GM10248 (cell line): ENCODE measurements around the gene SGCE.

Experiments
- CTCF ChIA-PET: fragments of 300-600 bp; sonication (Branson Sonifier 250); formaldehyde crosslinking; extraction: SDS; loops from one replicate; lab custom pipeline; 2021; ENCODE audit warnings: antibody characterized with exemption; lab: Yijun Ruan, JAX
- POLR2A ChIA-PET: fragments of 350-650 bp; sonication (Branson Sonifier 250); formaldehyde crosslinking; extraction: SDS; loops from one replicate; lab custom pipeline; 2020; ENCODE audit warnings: antibody characterized with exemption; lab: Yijun Ruan, JAX
- DNase-seq: peaks from one replicate; pipeline ENCODE4 v3.0.0; 2012; ENCODE audit errors: extremely low spot score
- TF ChIP-seq, protein P1 (sequence below): IDR thresholded peaks from 2 replicates; pipeline ENCODE4 v1.5.1; 2012; ENCODE audit warnings: mild to moderate bottlenecking, low read depth; ENCODE audit errors: extremely low read depth, missing control alignments, control extremely low read depth

Gene SGCE

DNA sequence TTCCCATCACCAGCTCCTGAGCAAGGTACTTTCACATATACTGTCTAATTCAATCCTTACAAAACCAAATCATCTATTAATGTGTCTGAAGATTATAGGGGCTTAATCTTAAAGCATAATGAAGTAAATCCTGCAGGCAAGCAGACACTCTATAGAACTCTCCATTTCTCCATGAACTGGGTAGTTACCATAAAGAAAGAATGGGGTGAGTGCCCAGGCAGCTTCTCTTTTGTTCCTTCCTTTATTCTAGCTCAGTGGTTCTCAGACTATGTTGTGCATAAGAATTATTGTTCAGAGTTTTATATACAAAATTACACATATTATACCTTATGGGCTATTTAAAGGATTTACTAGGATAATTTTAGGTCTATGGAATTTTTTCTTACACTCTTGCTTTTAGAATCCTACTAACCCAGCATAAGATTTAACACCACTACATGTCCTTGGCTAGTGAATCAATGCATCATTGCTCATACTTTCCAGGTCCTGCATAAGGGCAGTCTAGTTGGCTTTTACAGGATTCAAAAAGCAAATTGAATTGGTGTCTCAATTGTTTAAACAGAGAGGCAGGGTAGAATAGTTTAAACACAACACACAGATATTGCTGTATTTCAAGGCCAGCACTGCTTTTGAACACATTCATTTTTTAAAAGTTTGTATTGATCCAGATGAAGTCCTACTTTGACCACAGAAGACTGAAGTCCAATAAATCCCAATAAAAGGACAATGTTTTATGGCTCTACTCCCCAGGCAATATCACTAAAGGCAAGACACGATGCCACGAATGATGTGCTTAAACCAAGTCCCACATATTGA is 12.9 kb downstream of the SGCE start:
- ChIA-PET CTCF (interaction anchor here (0.9 to 2.9 kb wide), 6 partner anchors 10 to 37 kb away, joined by 3 to 14 read pairs (median 6); partner anchors contain the start of gene SGCE), POLR2A (no interaction called here)
- TF ChIP-seq, protein P1, sequence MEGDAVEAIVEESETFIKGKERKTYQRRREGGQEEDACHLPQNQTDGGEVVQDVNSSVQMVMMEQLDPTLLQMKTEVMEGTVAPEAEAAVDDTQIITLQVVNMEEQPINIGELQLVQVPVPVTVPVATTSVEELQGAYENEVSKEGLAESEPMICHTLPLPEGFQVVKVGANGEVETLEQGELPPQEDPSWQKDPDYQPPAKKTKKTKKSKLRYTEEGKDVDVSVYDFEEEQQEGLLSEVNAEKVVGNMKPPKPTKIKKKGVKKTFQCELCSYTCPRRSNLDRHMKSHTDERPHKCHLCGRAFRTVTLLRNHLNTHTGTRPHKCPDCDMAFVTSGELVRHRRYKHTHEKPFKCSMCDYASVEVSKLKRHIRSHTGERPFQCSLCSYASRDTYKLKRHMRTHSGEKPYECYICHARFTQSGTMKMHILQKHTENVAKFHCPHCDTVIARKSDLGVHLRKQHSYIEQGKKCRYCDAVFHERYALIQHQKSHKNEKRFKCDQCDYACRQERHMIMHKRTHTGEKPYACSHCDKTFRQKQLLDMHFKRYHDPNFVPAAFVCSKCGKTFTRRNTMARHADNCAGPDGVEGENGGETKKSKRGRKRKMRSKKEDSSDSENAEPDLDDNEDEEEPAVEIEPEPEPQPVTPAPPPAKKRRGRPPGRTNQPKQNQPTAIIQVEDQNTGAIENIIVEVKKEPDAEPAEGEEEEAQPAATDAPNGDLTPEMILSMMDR, result no peak
- DNase-seq, result no peak

DNA sequence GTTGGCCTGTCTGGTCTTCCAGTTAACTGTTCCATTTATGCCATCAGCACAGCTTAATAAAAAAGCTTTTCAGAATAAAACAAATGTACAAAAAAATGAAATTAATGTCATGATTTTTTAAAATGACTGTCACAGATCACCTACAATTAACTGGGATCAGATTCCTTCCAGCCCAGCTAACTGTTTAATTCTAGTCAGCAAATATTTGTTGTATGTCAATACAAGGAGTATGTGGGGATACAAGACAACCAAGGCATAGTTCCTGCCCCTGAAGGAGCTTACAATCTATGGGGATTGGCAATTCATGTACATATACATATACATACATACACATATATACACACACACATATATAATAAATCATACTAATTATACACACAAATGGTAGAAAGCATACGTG is 16.5 kb downstream of the SGCE start:
- TF ChIP-seq, protein P1, result no peak
- DNase-seq, result no peak
- ChIA-PET CTCF (interaction anchor here (1.5 to 1.9 kb wide), 2 partner anchors 13 to 17 kb away, joined by 6 read pairs; partner anchors contain the start of gene SGCE), POLR2A (no interaction called here)

DNA sequence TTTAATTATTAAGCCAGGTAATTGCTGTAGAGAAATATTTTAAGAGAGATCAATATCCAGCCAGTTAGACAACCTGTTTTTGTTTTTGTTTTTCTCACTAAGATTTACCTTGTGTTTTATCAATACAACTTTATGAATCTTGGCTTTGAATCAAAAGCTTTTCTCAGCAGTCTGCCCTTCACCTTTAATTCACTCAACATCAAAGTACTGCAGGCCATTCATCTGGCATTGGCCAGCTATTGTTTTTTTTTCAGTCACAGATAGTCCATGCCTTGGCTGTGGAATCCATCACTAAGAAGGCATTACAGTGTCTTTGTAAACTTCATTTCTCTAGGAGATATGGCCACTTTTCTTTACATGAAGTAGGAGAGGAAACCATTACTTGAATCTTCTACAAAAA is 20.2 kb downstream of the SGCE start:
- CTCF ChIA-PET, result interaction anchor here (0.6 to 1.5 kb wide), 3 partner anchors 16 to 186 kb away, joined by 3 to 5 read pairs (median 3); no protein-coding TSS in a partner anchor
- POLR2A ChIA-PET, result no interaction called here
- TF ChIP-seq, protein P1, result no peak
- no peak for DNase-seq

DNA sequence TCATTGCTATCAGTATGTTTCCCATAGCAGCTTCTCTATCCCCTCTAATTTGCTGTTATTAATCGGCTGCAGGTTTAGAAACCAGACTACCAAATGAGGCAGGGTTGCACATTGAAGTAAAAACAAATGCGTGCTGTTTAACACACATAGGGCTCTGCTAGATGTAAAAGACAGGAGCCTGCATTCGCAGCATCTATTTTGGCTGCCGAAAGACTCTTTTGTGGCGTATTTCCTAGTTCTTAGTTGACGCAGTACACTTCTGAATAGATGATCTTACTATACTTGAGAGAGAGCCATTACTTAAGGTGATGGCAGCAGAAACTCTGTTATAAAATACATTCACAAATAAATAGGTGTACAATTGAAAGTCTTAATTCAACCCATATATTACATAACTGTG is 21.4 kb downstream of the SGCE start:
- CTCF ChIA-PET, result interaction anchor here (1.3 to 2.2 kb wide), 3 partner anchors 8 to 15 kb away, joined by 4 to 7 read pairs (median 5); no protein-coding TSS in a partner anchor
- TF ChIP-seq, protein P1, result no peak
- POLR2A ChIA-PET, result no interaction called here
- no peak for DNase-seq

DNA sequence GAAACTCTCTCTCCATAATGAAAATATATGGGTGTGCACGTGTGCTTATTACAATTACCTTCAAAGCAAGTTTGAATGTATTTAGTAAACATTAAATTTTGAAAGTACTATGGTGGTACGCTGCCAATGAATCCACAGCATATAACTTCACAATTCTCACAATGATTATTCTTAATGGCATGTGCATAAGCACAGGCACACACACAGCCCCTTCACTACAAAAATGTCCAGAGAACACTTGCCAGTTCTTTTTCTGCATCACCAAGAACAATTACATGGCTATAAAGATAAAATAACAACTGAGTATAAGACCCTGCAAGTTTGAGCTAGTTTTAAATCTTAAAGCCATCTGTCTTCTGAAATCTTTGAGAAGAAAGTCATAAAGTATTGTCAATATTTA is 22.2 kb downstream of the SGCE start:
- TF ChIP-seq, protein P1, result no peak
- POLR2A ChIA-PET, result no interaction called here
- CTCF ChIA-PET, result interaction anchor here (1.4 to 3.1 kb wide), 5 partner anchors 9 to 22 kb away, joined by 4 to 14 read pairs (median 5); partner anchors contain the start of gene SGCE
- DNase-seq, result no peak

DNA sequence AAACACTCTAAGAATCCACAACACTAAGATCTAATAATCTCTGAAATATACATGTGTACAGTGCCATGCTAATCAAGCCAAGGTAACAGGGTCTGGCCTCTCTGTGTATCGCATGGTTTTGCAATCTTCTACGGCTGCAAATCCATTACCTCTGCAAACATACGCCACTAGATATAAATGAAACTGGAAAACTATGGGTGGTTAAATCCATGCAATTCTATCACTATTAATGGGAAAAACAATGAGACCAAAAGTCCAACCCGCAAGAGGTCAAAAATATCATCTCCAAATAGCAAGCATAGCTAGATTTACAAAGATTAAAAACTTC is 23.0 kb downstream of the SGCE start:
- TF ChIP-seq, protein P1, result no peak
- ChIA-PET POLR2A (no interaction called here), CTCF (interaction anchor here (1.4 to 3.1 kb wide), 5 partner anchors 8 to 23 kb away, joined by 4 to 14 read pairs (median 5); partner anchors contain the start of gene SGCE)
- no peak for DNase-seq
